Lower leg skin (tissue), 4 donors: Measurements from ENCODE around the gene FUOM. TPM values are rescaled to one million over a fixed set of nuclear protein-coding genes. Genes with fewer than 3 reads are reported as not detected.

Source experiments
- DNase-seq, 2 donors: peaks; one replicate each; pipeline ENCODE4 v3.0.0-alpha.2; 2019; ENCODE audit warnings: low spot score in 2 of 2
- H3K4me3 ChIP-seq: fragments of 200-600 bp; sonication (generic); 2 replicates; pipeline ENCODE4 v1.5.1; 2017; ENCODE audit warnings: mild to moderate bottlenecking, low read depth; ENCODE audit not compliant: poor library complexity, severe bottlenecking
- POLR2A ChIP-seq, 2 donors: fragments of 450-650 bp; IDR thresholded peaks; one replicate each; pipeline ENCODE4 v1.6.1; 2016 to 2017; ENCODE audit warnings: antibody characterized with exemption in 2 of 2, mild to moderate bottlenecking in 1 of 2, moderate library complexity in 1 of 2
- WGBS, 2 donors: methylation state at CpG; one replicate each; pipeline ENCODE4 v1.1.5; 2018; 5-methylcytosine and 5-hydroxymethylcytosine counted together
- intact Hi-C: fragments of 100-400 bp; cut with DNase I; formaldehyde crosslinking; loops from one replicate; pipeline ENCODE4 v1.15.0; 2023; ENCODE audit warnings: low total_unique reads
- total RNA-seq, 4 donors: library from RNA; depleted of rRNA; stranded (reverse); fragments of >200 nt; gene quantifications; one replicate each; pipeline ENCODE4 v1.1.0, GENCODE V29; 2016
- TF ChIP-seq, protein P1 (sequence below), 3 donors: fragments of 450-650 bp; IDR thresholded peaks; one replicate each; pipeline ENCODE4 v1.5.1; 2016; ENCODE audit warnings: antibody characterized with exemption in 3 of 3, mild to moderate bottlenecking in 3 of 3, moderate library complexity in 2 of 3

The FUOM gene
- total RNA-seq, 4 donors from 2014 or later = 11.1 to 15.8 (median 15.0) TPM

DNA sequence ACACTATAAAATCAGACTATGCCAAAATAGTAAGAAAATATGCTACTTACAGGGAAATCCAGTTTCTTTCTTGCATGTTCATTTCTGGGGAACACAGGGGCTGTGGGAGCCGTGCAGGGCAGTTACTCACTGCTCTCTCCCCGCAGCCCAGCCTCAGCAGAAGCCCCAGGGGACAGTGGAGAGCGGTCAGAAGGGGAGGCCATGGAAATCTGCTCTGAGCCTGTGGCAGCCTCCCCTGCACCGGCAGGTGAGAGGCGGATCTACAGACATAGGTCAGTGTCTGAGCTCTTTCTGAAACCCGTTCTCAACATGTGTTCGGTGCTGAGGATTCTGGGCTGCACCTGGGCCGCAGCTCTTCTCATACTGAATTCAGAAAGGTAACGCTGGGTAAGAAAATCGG is 46.2 kb downstream of the FUOM start:
- TF ChIP-seq, protein P1, sequence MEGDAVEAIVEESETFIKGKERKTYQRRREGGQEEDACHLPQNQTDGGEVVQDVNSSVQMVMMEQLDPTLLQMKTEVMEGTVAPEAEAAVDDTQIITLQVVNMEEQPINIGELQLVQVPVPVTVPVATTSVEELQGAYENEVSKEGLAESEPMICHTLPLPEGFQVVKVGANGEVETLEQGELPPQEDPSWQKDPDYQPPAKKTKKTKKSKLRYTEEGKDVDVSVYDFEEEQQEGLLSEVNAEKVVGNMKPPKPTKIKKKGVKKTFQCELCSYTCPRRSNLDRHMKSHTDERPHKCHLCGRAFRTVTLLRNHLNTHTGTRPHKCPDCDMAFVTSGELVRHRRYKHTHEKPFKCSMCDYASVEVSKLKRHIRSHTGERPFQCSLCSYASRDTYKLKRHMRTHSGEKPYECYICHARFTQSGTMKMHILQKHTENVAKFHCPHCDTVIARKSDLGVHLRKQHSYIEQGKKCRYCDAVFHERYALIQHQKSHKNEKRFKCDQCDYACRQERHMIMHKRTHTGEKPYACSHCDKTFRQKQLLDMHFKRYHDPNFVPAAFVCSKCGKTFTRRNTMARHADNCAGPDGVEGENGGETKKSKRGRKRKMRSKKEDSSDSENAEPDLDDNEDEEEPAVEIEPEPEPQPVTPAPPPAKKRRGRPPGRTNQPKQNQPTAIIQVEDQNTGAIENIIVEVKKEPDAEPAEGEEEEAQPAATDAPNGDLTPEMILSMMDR (IDR thresholded peaks at IDR 0.05) = no peak
- DNase-seq = no peak
- intact Hi-C loops = no loop called here
- WGBS, 2 donors = 87 to 88% methylated on average over 10 of the region's 10 CpGs
- no peak overlapping the region for H3K4me3 ChIP-seq

DNA sequence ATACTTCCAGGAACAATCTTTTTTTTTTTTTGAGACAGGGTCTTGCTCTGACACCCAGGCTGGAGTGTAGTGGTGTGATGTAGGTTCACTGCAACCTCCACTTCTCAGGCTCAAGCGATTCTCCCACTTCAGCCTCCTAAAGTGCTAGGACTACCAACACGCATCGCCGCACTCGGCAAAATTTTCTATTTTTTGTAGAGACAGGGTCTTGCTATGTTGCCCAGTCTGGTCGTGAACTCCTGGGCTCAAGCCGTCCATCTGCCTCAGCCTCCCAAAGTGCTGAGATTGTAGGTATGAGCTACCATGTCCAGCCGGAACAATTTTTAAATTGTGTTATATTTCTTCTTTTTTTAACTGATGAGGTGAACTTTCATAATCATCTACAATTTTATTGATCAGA is 47.0 kb downstream of the FUOM start:
- TF ChIP-seq, protein P1 (IDR thresholded peaks at IDR 0.05) = no peak
- 92 to 96% methylated on average over 8 of the region's 8 CpGs for WGBS, 2 donors

DNA sequence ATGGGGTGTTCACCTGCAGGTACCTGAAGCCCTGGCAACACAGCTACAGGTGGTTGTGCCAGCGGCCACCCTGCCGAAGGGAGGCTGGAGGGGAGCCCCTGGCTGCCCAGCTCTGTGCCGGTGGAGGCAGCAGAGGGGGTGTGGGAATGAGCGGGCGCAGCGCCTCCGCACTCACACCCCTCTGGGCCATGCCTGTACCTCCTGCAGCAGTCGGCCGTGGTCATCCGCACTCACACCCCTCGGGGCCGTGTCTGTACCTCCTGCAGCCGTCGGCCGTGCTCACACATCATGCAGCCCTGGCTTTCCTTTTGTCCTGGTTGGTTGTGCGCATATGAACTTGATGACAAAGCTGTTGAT is 47.4 kb downstream of the FUOM start:
- TF ChIP-seq, protein P1 (IDR thresholded peaks at IDR 0.05) = no peak
- no peak for TF ChIP-seq POLR2A (IDR thresholded peaks at IDR 0.05)
- WGBS, 2 donors = 94% methylated on average over 15 to 16 of the region's 16 CpGs
- no peak overlapping the region for H3K4me3 ChIP-seq
- no peak for DNase-seq
- intact Hi-C loops = no loop called here

More for the DNA sequence above, 47.0 kb downstream of the FUOM start:
- intact Hi-C loops = no loop called here
- no peak for DNase-seq
- H3K4me3 ChIP-seq = no peak overlapping the region

DNA sequence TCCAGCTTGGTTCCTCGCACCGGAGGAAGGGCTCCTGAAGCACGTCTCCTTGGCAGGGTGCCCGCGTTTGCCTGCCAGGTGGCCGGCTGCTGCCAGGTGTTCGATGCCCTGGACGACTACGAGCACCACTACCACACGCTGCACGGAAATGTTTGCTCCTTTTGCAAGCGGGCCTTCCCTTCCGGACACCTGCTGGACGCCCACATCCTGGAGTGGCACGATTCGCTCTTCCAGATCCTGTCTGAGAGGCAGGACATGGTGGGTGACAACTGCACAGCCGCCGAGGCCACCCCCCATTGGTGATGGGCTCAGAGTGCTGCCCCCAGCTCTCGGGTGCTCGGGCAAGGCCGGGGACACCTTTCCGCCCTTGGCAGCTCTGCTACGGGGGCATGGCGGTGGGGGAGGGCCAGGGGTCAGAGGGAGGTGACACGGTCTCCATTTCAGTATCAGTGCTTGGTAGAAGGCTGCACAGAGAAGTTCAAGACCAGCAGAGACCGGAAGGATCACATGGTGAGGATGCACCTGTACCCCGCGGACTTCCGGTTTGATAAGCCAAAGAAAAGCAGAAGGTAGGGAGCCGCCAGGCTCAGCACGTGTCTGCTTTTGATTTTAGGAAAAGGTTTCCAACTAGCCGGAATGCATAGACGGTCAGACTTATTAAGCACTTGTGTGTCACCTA is 48.0 kb downstream of the FUOM start:
- no peak overlapping the region for H3K4me3 ChIP-seq
- intact Hi-C loops = no loop called here
- TF ChIP-seq, protein P1 (IDR thresholded peaks at IDR 0.05) = no peak
- TF ChIP-seq POLR2A (IDR thresholded peaks at IDR 0.05) = no peak
- WGBS, 2 donors = 87 to 90% methylated on average over 31 to 33 of the region's 33 CpGs
- no peak for DNase-seq

DNA sequence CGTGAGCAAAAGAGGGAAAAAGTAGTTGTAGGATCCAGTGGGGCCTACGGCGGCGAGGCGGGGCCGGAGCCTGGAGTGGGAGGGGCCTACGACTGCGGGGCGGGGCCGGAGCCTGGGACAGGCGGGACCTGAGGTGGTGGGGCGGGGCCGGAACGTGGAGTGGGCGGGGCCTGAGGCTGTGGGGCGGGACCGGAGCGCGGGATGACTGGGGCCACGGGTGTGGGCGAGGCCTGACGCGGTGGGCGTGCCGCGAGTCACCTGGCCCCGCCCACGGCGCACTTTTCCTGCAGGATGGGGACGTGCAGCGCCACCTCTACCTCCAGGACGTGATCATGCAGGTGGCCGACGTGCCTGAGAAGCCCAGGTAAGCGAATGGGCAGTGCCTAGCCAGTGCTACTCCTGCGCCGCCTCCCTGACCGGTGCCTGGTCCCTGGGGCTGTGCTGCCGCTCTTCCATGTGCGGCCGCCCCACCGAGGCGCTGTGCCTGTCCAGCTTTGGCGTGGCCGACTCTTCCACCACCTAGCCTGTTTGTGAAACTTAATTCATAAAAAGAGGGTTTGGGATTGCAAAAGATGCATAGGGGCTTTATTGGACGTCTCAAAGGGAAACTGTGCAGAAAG is 48.6 kb downstream of the FUOM start:
- TF ChIP-seq, protein P1 (IDR thresholded peaks at IDR 0.05) = no peak
- TF ChIP-seq POLR2A (IDR thresholded peaks at IDR 0.05) = no peak
- WGBS, 2 donors = 24 to 36% methylated on average over 30 to 46 of the region's 46 CpGs
- DNase-seq = peak; percentile 90 to 98
- H3K4me3 ChIP-seq = peak overlapping the region; percentile 88
- intact Hi-C loops = no loop called here
